GM03348 (cell line): ENCODE results near the gene WBP1.
A peak's percentile ranks its signal among the peaks of the same experiment; 100 is the strongest.
"Not testable (repeated sequence)": the region's sequence is repeated elsewhere in the genome, so short reads cannot be mapped to it uniquely, and the experiment has no call there.

ENCODE experiments used
- DNase-seq: peaks from one replicate; pipeline ENCODE4 v3.0.0; 2012; ENCODE audit warnings: low spot score

The WBP1 gene

DNA sequence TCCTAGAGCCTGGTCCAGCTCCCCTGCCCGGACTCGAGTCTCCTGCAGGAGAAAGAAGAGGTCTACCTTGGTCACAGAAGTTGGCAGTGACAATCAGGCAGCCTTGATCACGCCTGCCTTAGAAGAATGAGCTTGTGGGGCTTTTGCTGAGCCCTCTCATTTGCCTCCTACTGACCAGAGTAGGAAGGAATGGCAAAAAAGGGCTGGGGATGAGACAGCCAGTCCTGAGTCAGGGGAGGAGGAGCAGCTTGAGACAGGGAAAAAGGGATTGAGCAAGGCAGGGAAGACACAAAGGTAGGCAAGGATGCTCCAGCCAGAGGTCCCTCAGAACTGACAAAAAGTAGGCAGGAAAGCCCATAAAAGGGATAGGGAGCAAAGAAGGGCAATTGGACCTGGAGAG is 30.7 kb upstream of the WBP1 start:
- no peak for DNase-seq

DNA sequence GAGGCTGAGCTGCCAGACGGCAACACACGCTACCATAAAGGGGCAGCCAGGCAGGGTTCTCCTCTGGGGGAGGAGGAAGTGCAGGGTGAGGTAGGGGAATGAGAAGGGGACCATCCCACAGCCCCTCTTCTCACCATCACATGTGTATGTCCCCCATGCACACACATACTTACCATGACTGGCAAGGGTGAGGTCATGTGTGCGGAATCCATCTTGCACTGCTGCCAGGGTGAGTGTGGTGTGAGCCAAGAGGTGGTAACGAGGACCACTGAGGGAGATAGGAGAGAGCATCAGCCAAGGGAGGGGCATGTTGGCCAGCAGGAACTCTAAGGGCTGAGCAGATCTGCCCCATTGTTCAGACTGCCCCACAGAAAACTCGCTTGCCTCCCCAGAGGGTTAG is 29.6 kb upstream of the WBP1 start:
- DNase-seq, result no peak

DNA sequence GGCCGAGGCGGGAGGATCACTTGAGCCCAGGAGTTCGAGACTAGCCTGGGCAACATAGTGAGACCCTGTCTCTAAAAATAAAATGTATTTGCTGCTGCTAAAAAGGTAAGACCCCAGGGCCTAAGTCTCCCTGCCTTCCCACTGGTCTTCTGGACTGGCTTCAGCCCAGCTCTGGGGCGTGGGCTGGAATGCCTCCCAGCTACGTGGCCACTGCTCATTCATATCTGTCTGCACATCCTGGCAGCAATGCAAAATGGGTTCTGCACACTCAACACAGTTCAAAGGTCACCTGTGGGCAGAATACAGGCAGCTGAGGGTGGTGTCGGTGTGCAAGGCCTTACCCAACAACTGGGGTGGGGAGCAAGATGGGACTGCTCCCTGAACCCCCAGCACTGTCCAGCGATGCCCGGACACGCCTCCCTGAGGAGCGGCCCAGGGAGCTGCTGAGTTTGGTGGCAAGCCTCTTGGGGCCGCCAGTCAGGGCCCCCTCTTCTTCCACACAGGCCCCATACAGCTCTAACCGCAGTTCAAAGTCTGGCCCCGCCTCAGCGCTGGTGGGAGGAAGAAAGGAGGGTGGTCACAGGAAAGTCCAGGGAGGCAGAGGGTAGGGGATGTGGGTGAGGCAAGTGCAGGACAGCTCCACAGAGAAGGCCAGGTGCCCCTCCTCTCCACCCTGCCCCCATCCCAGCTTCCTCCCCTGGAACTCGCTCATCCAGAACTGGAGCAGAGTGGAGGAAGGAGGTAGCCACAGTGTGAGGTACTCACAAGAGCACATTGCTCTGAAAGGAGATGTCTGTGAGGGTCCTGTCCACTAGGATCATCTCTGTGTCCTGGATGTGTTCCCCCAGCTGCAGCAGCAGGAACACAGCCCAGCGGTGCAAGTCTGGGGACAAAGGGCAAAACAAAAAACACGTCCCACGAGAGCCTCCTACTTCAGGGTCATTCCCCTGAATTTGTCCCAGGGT is 28.5 kb upstream of the WBP1 start:
- no peak for DNase-seq

DNA sequence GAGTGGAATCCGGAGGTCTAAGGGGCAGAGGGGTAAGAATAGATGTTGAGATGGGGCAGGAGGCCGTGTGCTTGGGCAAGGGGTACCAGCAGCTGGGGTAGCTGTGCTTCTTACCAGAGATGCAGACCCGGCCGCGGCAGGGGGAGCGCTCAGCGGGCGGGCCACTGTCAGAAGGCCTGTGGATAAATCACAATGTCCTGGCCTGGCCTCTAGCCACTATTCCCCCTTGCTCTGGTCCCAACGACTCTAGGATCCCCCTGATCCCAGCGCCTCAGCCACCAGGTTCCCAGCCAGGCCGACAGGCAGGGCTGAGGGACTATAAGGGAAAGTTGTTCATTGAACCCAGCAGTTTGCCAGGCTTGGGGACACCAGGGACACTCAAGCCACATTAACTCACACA is 27.7 kb upstream of the WBP1 start:
- DNase-seq, result no peak

DNA sequence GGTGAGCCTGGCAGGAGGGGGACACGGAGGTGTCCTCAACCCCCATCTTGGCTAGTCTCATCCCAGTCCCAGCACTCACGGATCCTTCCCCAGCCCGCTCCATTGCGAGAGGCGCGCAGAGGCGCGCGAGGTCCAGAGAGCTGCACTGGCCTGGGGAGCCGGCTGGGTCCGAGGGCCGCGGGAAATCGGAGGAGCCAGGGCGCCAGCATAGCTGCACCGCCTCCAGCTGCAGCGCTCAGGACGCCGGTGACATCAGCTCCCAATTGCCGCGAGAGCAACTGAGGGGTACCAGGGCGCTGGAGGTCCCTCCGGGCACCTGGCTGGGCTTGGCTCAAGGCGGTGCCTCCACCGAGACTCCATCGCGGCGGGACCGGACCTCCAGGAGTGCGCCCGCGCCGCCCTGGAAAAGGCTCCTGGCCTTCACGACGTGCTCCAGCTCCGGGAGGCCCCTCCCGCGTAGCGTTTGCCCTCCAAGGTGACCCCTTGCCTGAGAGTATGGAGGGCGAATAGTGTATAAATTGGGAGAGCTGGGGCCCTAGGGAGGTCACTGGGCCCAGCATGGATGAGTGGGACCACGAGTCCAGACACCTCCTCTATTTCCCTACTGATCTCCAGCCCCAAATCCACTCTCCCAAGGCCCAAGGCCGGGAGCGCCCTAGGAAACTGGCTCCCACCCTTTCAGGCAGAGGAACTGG is 22.0 kb upstream of the WBP1 start:
- no peak for DNase-seq

DNA sequence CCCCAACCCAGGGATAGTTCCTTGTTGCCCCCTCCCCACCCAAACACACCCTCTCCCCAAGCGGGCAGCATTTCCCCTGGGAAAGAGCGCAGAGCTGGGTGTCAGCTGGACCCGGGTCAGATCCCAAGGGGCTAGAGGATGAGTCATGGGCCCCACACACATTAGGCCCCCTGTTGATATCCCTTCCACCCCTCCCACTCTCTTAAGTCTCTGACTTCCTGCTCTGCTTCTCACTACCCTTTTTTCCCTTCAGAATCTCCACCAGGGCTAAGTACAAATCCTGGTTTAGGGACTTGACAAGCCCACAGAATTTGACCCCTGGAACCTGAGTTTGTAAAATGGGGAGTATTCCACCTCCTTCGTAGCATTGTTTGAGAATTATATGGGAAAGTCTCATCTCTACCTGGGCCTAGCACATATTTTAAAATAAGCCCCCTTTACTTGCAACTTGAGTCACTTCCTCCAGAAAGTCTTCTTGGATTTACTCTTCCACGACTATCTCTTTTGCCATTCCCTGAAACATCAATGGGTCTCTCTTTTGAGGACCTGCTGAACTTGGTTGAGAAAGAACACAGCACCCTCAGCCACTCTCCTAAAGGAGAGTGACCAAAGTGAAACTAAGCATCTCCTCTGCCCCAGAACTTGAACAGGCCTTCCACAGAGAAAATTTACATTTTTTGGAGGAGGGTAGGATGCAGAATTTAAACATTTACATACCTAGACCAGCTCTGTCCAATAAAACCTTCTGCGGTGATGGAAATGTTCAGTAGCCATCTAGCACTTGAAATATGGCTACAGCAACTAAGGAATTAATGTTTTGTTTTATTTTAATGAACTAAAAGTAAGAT is 21.2 kb upstream of the WBP1 start:
- no peak for DNase-seq

DNA sequence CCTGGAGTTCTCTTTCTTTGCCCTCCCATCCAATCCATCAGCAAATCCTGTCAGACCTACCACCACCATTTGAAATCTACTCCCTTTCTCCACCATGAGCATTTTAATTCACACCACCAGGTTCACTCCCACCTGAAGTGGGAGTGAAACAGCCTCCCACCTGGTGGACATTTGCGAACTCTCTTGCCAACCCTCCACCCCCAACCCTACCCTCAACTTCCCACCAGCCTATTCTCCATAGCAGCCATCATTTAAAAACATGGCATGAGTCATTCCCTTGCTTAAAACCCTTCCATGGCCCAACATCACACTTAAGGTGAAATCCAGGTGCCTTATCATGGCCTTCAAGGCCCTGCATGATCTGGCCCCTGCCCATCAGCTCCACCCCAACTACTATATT is 20.0 kb upstream of the WBP1 start:
- no peak for DNase-seq

DNA sequence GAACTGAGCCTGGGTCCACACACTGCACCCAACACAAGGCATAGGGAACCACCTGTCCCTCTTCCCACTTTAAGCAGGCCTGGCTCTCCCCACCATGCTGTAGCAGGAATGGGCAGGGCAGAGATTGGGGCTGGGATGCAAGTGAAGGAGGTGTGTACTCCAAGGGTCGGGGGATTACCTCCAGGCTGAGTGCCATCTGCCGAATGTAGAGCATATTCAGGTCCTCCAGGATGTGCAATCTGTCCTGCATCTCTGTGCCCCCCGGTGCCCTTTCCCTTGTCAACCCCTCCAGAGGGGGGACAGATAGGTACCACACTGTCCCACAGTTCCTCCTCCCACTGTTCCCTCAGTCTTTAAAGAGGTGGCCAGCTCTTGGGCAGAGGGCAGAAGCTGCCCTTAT is 18.9 kb upstream of the WBP1 start:
- DNase-seq, result no peak

DNA sequence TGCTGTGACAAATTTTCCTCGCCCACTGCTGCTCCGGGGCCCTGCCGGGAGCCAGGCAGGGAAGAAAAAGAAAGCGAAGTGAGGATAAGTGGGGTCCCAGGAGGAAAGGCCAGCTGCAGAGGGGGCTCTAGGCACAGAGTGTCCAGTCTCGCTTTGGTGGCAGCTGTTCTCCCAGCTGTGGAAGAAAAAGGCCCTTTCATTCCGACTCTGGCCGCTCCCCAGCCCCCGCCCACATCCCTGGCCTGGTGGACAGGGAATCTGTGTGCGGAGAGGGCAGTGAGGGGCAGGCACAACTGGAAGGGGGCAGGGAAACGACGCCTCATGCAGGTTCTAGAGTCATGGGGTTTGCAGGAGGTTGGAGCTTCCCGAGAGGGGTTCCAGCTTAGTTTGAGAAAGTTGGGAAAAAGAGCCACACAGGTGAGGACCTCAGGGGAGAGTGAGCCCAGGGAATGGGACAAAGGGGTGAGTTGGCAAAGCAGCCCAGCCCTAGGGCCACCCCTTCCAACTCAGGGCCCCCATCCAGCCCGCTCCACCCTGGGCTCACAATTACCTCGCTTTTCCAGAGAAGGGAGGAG is 18.3 kb upstream of the WBP1 start:
- peak; percentile 86 for DNase-seq

DNA sequence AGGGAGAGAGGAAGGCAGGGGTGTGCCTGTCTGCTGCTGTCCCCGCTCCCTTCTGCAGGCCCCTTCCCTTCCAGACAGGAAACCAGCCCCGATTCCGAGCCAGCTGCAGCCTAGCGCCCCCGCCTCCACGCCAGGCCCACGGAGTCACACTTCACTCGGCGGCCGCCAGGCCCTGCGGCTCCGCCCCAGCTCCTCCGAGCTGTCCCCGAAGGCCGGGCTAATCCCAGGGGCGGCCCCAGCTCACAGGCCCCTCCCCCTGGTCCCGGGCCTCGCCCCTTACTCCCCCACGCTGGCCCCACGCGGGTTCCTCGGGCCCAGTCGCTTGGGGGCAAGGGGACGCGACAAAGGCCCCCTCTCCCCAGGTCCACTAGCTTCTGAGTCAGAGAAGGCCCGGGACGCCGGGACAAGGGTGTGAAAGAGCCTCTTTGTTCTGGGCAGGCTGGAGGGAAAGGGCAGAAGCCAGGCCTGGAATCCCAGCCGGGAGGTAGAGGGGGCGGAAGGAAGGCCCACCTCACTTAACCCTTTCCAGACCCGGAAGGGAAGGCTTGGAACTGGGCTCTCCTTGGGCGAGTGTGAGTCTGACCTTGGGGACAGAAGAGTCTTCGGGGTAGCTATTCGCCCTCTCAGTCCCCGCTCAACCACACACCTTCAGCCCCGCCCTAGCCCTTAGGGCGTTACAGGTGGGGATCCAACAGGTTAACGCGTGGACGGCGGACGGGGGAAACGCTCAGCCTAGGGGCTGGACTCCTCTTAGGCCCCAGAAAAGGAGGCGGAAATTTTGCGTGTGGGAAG is 17.7 kb upstream of the WBP1 start:
- peak; percentile 98 for DNase-seq

DNA sequence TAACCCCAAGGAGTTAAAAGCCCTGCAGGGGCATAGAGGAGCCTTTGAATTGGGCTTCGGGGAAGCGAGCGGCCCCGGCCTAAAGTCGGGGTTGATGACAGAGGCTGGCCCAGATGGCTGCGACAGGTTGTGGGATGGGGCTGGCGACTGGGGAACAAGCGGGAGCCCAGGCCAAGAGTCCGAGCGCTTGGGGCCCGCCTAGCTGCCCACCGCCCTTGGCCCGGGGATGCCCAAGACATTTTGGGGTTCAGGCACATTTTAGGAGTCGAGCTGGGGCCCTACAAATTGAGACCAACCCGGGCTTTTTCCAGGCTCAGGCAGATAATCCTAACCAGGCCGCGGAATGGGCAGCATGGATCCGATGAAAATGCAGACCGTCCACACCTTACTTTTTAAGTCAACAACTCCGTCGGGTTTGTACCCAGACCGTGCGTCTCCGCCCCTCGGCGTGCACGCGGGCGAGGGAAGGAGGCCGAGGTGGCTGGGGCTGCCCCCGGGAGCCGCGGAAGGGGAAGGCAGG is 17.0 kb upstream of the WBP1 start:
- DNase-seq, result no peak

DNA sequence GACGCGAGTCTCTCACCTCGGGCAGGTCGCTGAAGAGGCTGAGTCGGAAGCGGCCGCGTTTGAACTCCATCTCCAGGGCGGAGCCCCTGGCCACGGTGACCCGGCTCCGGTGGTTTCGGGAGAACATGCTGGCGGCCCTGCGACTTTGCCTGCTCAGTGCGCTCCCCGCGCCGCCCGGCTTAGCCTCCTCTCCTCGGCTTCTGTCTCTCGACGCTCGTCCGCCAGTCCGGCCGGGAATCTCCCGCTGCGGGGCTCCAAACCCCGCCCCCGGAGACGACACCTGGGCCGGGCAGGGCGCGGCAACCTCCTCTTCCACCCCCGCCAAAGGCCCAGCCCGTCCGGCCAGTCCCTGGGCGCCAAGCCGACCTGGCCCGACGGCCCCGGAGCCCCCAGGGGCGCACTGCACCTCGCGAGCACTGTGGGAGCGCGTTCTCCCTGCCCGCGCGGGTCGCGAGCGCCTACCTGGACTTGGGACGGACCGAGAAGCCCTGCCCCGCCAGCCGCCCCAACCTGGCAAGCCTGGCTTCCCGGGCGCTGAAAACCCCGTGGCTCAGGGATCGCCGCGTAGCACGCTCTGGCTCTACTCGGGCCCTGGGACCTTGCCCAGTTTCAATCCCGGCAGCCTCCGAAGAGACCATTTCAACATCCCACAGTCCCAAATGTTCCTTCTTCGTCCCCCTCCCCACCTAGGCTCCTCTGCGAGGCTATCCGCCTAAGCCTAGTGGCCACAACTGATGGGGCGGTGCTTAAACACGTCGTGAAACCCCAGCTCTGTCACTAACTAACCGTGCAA is 16.4 kb upstream of the WBP1 start, which contains the start of gene RTKN:
Gene RTKN, minus strand, starts transcription at position 248 of the 793 bp plus-strand sequence. Its CDS starts 121 bp downstream, at position 127.
- DNase-seq, result no peak

DNA sequence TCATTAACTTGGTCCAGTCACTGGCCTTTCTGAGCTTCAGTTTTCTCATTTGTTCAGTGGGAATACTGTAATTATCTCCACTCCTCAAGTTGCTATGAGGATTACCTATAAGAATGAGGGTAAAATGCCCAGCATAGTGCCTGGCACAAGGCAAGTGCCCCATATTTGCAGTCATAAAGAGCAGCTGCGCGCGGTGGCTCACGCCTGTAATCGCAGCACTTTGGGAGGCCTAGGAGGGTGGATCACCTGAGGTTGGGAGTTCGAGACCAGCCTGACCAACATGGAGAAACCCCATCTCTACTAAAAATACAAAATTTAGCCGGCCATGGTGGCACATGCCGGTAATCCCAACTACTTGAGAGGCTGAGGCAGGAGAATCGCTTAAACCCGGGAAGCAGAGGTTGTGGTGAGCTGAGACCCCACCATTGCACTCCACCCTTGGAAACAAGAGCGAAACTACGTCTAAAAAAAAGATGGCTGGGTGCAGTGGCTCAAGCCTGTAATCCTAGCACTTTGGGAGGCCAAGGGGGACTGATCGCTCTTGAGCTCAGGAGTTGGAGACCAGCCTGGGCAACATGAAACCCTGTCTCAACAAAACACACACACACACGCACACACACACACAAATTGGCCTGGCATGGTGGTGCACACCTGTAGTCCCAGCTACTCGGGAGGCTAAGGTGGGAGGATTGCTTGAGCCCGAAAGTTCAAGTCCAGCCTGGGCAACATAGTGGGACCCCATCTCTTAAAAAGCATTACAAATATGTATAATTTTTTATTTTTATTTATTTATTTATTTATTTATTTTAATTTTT is 15.5 kb upstream of the WBP1 start:
- not testable (repeated sequence) for DNase-seq

DNA sequence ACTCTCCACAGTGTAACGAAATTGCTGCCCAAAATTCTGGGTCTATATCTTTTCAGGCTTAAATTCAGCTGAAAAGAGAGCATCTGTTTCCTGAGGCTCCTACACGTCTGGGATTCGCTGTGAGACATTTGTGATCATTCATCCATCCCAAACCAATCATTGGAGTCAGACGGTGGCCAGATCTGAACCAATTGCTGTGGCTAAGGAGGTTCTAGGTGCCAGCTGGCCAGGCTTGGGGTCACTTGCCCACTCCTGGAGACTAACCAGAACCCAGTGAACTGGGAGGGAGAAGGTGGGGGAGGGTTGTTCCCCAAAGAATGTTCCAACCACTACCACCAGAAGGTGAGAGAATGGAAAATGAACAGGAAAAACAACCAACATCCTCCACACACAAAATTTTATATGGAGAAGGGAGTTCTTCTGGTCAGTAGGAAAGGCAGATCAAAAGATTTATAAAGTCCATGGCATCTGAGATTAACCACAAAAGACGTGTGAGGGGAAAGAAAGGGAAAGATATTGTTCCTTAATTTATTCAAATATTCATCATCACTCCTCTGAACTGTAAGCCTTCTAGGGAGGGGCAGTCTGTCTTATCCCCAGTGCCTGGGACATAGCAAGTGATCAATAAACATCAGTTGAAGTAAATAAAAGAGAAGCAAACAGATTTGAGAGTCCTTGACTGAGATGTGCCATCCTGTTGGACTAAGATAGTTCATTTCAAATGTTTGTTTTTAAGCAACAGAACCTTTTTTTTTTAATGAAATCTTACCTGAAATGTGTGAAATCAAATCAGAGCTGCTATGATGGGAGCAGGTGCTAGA is 13.5 kb upstream of the WBP1 start:
- DNase-seq, result no peak

DNA sequence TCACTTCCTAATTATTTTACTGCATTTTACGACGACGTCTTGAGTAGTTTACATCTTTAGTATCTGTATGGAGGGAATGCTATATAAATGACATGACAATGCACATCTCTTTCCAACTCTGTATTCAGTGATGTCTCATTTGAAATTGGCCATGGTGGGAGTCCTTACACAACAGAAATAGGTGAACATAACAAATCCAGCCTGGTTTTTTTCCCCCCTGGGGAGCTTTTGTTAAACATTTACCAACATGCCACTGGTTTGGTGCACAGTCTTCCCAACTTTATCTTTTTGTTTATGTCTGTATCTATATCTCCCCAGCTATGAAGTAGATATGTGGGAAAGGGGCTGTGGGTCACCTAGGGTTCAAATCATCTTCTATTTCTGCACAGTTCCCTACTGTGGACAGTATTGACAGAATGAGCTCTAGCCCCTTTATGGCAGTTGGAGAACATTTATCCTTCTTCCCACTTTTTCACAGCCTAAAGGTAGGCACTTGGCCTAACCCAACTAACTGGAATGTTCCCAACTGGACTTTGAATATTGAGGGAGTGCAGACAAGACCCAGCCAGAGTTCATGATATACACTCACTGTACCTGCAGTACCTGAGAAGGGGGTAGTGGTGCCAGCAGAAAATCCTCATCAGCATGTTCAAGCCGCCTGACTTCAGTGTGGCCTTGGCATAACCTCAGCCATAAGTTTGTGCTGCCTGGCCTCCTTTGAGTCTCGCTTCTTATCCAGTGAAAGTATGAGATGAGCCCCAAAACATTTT is 10.8 kb upstream of the WBP1 start:
- DNase-seq, result no peak

DNA sequence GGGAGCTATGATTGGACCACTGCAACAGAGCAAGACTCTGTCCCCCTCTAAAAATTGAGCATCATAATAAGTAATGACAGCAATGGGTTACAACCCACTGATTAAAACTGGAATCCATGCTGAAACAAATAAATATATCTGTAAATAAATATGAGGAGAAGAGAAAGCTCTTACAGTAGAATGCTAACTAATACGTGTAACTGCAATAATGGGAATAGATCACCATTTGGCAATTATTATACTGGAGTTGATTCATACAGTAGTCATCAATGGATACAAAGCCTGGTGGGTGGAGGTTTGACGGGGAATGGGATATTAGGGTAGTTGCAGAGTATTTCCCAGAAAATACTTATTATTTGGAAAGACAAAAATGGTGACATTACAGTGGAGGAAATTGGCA is 9.5 kb upstream of the WBP1 start:
- DNase-seq, result no peak

DNA sequence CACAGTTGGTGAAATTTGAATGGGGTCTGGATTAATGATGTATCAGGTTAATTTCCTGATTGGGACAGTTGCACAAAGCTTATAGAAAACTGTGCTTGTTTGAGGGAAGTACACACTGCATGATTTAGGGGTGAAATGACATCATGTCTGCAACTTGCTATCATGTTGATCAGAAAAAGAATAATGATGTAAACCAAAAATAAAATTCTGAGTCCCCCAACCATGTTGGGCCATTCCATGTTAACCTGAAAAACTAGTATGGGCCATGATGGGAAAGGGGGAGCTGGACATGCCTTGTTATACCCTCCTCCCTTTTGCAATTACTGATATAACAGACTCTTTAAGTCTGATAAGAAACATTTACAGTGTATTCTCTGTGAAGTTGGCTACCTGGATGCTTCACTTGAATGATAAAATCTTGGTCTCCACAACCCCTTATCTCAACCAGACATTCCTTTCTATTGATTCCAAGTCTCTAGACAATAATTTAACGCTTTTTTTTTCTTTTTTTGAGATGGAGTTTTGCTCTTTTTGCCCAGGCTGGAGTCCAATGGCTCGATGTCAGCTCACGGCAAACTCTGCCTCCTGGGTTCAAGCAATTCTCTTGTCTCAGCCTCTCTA is 7.6 kb upstream of the WBP1 start:
- no peak for DNase-seq
